Retinal pigment epithelial cell (primary cell): ENCODE measurements around the gene MBOAT2.

Source experiments
- DNase-seq: peaks from one replicate; pipeline ENCODE4 v3.0.0-alpha.2; 2010; ENCODE audit warnings: low read depth
- H3K4me3 ChIP-seq: 2 replicates; pipeline ENCODE4 v1.5.1; 2011; ENCODE audit warnings: mild to moderate bottlenecking, low read length, control low read depth, moderate library complexity
- CTCF ChIP-seq: conservative IDR thresholded peaks from 2 replicates; pipeline ENCODE4 v1.5.1; 2011; ENCODE audit warnings: low read depth, low read length, control low read depth, inconsistent platforms

Gene MBOAT2

GRCh38 chr2:9018109-9018508 is 14.6 kb upstream of the MBOAT2 start:
- no peak overlapping the region for H3K4me3 ChIP-seq
- no peak for TF ChIP-seq CTCF
- DNase-seq = no peak

- no peak overlapping the region for H3K4me3 ChIP-seq
- DNase-seq = no peak
- no peak for TF ChIP-seq CTCF
Observed at GRCh38 chr2:9017411-9017810, 13.9 kb upstream of the MBOAT2 start.

- no peak for TF ChIP-seq CTCF
- no peak overlapping the region for H3K4me3 ChIP-seq
- DNase-seq = no peak
Observed at GRCh38 chr2:9015998-9016397, 12.5 kb upstream of the MBOAT2 start.

GRCh38 chr2:9013403-9013802 is 9.9 kb upstream of the MBOAT2 start:
- no peak for TF ChIP-seq CTCF
- H3K4me3 ChIP-seq = no peak overlapping the region
- no peak for DNase-seq

GRCh38 chr2:9010866-9011265 is 7.4 kb upstream of the MBOAT2 start:
- no peak for TF ChIP-seq CTCF
- no peak overlapping the region for H3K4me3 ChIP-seq
- DNase-seq = no peak

- no peak for DNase-seq
- no peak for TF ChIP-seq CTCF
- H3K4me3 ChIP-seq = no peak overlapping the region
Observed at GRCh38 chr2:9008951-9009664, 5.6 kb upstream of the MBOAT2 start.

GRCh38 chr2:9006368-9006767 is 2.9 kb upstream of the MBOAT2 start:
- no peak overlapping the region for H3K4me3 ChIP-seq
- no peak for TF ChIP-seq CTCF
- DNase-seq = no peak
